Fibroblast of peridontal ligament (primary cell): ENCODE measurements around the gene TCF7L2.

ENCODE experiments used
- DNase-seq: peaks from one replicate; pipeline ENCODE4 v3.0.0-alpha.2; 2010; ENCODE audit errors: extremely low read depth

Gene TCF7L2

GRCh38 chr10:112949875-112950507 lies at the start of gene TCF7L2:
Gene TCF7L2 (plus strand): TSS chr10:112950247. CDS start chr10:112950757, 510 bp downstream.
- peak; percentile 96 for DNase-seq

- DNase-seq = no peak
Observed at GRCh38 chr10:112902730-112903129, 47.3 kb upstream of the TCF7L2 start.

- DNase-seq = no peak
Observed at GRCh38 chr10:112904000-112904399, 46.0 kb upstream of the TCF7L2 start.

- DNase-seq = no peak
Observed at GRCh38 chr10:112906945-112907344, 43.1 kb upstream of the TCF7L2 start.

- DNase-seq = no peak
Observed at GRCh38 chr10:112907893-112908292, 42.2 kb upstream of the TCF7L2 start.

GRCh38 chr10:112911206-112911605 lies 38.8 kb upstream of the TCF7L2 start:
- DNase-seq = peak; percentile 29

GRCh38 chr10:112912410-112912928 lies 37.6 kb upstream of the TCF7L2 start:
- no peak for DNase-seq

- DNase-seq = no peak
Observed at GRCh38 chr10:112913255-112913654, 36.8 kb upstream of the TCF7L2 start.

- no peak for DNase-seq
Observed at GRCh38 chr10:112913661-112914287, 36.3 kb upstream of the TCF7L2 start.

GRCh38 chr10:112914288-112914952 lies 35.6 kb upstream of the TCF7L2 start:
- no peak for DNase-seq

- peak; percentile 59 for DNase-seq
Observed at GRCh38 chr10:112915590-112916572, 34.2 kb upstream of the TCF7L2 start.

GRCh38 chr10:112917681-112918080 lies 32.4 kb upstream of the TCF7L2 start:
- no peak for DNase-seq

- no peak for DNase-seq
Observed at GRCh38 chr10:112918771-112919170, 31.3 kb upstream of the TCF7L2 start.

GRCh38 chr10:112919721-112920120 lies 30.3 kb upstream of the TCF7L2 start:
- DNase-seq = peak; percentile 52

- DNase-seq = no peak
Observed at GRCh38 chr10:112926906-112927688, 22.9 kb upstream of the TCF7L2 start.

- no peak for DNase-seq
Observed at GRCh38 chr10:112927980-112928379, 22.1 kb upstream of the TCF7L2 start.

- DNase-seq = no peak
Observed at GRCh38 chr10:112932658-112933057, 17.4 kb upstream of the TCF7L2 start.

GRCh38 chr10:112934193-112934592 lies 15.9 kb upstream of the TCF7L2 start:
- no peak for DNase-seq

- no peak for DNase-seq
Observed at GRCh38 chr10:112938808-112939482, 11.1 kb upstream of the TCF7L2 start.

- DNase-seq = no peak
Observed at GRCh38 chr10:112945811-112946210, 4.2 kb upstream of the TCF7L2 start.
